Common myeloid progenitor, CD34-positive (primary cell): Measurements from ENCODE around the gene PRKAG2.

Experiments used
- CTCF ChIA-PET: fragments of 350-600 bp; sonication (Branson Sonifier 250); formaldehyde crosslinking; loops from one replicate; lab custom pipeline; 2021; ENCODE audit warnings: antibody characterized with exemption; lab: Charles Lee
- POLR2A ChIA-PET: fragments of 350-600 bp; sonication (Branson Sonifier 250); formaldehyde crosslinking; loops from one replicate; lab custom pipeline; 2021; ENCODE audit warnings: antibody characterized with exemption; lab: Charles Lee
- DNase-seq, 3 donors: peaks; one replicate each; pipeline versions ENCODE4 v3.0.0 to v3.0.0-alpha.2; 2013
- H3K27ac ChIP-seq, 2 experiments: 1 replicate in 1 of 2; 2 replicates in 1 of 2; pipeline ENCODE4 v1.7.0; 2013; ENCODE audit warnings: inconsistent platforms in 2 of 2, low read length in 2 of 2, mild to moderate bottlenecking in 2 of 2, low read depth in 1 of 2, moderate library complexity in 1 of 2; ENCODE audit not compliant: severe bottlenecking in 2 of 2, insufficient read depth in 1 of 2, poor library complexity in 1 of 2
- H3K27me3 ChIP-seq, 5 experiments: replicated peaks in 2 of 5; 1 replicate in 3 of 5; 2 replicates in 2 of 5; pipeline versions ENCODE4 v1.6.1 to v1.7.0; 2013; ENCODE audit warnings: low read length in 4 of 5, mild to moderate bottlenecking in 2 of 5, moderate library complexity in 2 of 5, inconsistent platforms in 1 of 5; ENCODE audit not compliant: insufficient read depth in 5 of 5, control insufficient read depth in 4 of 5
- H3K36me3 ChIP-seq, 4 experiments: 1 replicate in 2 of 4; 2 replicates in 2 of 4; pipeline versions ENCODE4 v1.6.1 to v1.7.0; 2013; ENCODE audit warnings: low read length in 3 of 4, control low read depth in 1 of 4, mild to moderate bottlenecking in 1 of 4; ENCODE audit not compliant: control insufficient read depth in 4 of 4, insufficient read depth in 4 of 4
- H3K4me1 ChIP-seq, 4 experiments: 1 replicate in 3 of 4; 2 replicates in 1 of 4; pipeline versions ENCODE4 v1.6.1 to v1.7.1; 2013; ENCODE audit warnings: low read length in 3 of 4, mild to moderate bottlenecking in 3 of 4, control low read depth in 1 of 4, inconsistent platforms in 1 of 4, moderate library complexity in 1 of 4; ENCODE audit not compliant: control insufficient read depth in 4 of 4, insufficient read depth in 4 of 4; ENCODE audit errors: control extremely low read depth in 1 of 4
- H3K4me3 ChIP-seq, 7 experiments: 1 replicate in 4 of 7; 2 replicates in 3 of 7; pipeline versions ENCODE4 v1.5.1 to v1.7.0; 2013; ENCODE audit warnings: mild to moderate bottlenecking in 7 of 7, low read length in 6 of 7, moderate library complexity in 6 of 7, inconsistent platforms in 2 of 7, low read depth in 2 of 7, control low read depth in 1 of 7; ENCODE audit not compliant: insufficient read depth in 4 of 7, control insufficient read depth in 1 of 7; ENCODE audit errors: extremely low read depth in 1 of 7
- H3K9me3 ChIP-seq, 5 experiments: 1 replicate in 4 of 5; 2 replicates in 1 of 5; pipeline versions ENCODE4 v1.6.1 to v1.7.1; 2013; ENCODE audit warnings: low read length in 4 of 5, mild to moderate bottlenecking in 2 of 5, inconsistent platforms in 1 of 5, low read depth in 1 of 5, moderate library complexity in 1 of 5; ENCODE audit not compliant: control insufficient read depth in 4 of 5, insufficient read depth in 2 of 5; ENCODE audit errors: control extremely low read depth in 1 of 5
- WGBS: methylation state at CpG from one replicate; pipeline ENCODE4 v1.1.5; 2013; ENCODE audit not compliant: insufficient coverage; 5-methylcytosine and 5-hydroxymethylcytosine counted together

The PRKAG2 gene

DNA sequence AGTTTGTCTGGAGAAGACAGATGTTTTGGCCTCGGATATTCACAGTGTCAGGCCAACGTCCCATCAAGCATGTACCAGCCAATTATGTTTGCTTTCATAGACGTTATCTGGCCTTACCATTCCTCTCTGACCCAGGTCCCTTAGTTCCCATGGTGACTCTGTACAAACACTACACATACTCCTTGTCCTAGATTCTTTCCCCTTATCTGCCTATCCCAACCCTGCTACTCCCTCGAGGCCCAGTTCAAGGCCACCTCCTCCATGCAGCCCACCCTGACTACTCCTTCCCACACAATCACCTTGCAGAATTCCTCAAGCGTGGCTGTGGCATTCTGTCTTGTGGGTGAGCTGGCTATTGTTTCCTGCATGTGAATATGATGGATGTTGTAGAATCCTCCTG is 155.2 kb downstream of the PRKAG2 start:
- CTCF ChIA-PET: interaction anchor here (0.6 to 1.4 kb wide), 6 partner anchors 14 to 109 kb away, joined by 3 to 5 read pairs (median 3); no protein-coding TSS in a partner anchor
- H3K27me3 ChIP-seq: no peaks in the 10 kb centered on the region

DNA sequence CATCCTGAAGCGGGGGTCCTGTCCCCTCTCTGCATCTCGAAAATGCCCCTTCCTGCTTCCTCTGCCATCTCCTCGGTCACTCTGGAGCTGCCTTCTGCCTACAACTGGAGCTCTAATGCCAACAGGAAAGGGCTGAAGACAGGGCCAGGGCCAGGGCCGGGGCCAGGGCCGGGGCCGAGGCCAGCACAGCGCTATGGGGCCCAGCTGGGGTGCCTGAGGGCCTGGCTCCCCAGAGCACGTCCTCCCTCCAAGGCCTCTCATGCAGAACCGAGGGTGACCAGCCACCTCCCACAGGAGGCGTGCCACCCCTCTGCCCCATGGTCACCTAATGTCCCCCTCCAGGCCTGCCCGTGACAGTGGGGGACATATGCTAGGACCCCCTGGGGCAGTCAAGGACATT is 155.7 kb downstream of the PRKAG2 start:
- WGBS: 97% methylated on average over 11 of the region's 11 CpGs
- no peak for DNase-seq
- Histone ChIP-seq H3K4me3 (no peak overlapping the region), H3K27ac (no peak overlapping the region), H3K27me3 (no peaks in the 10 kb centered on the region), H3K9me3 (peaks cover 0 to 3% (median 0%) of the 10 kb centered on the region in 5 experiments), H3K4me1 (no peaks in the 10 kb centered on the region), H3K36me3 (peaks cover 0 to 5% (median 0%) of the 10 kb centered on the region in 4 experiments)
- ChIA-PET POLR2A (no interaction called here), CTCF (interaction anchor here (0.6 to 1.4 kb wide), 3 partner anchors 15 to 109 kb away, joined by 3 to 5 read pairs (median 3); no protein-coding TSS in a partner anchor)

More for the DNA sequence above, 155.2 kb downstream of the PRKAG2 start:
- H3K4me3 ChIP-seq: no peak overlapping the region
- no peak overlapping the region for H3K27ac ChIP-seq
- H3K9me3 ChIP-seq: peaks cover 0 to 3% (median 0%) of the 10 kb centered on the region in 5 experiments
- no peaks in the 10 kb centered on the region for H3K4me1 ChIP-seq
- peaks cover 0 to 5% (median 0%) of the 10 kb centered on the region in 4 experiments for H3K36me3 ChIP-seq
- POLR2A ChIA-PET: no interaction called here
- 93% methylated on average over 3 of the region's 5 CpGs for WGBS
- peak in 2 of 3 donors; percentile 17 to 49 for DNase-seq

- Histone ChIP-seq H3K36me3 (peaks cover 0 to 5% (median 0%) of the 10 kb centered on the region in 4 experiments), H3K4me1 (no peaks in the 10 kb centered on the region), H3K4me3 (no peak overlapping the region), H3K9me3 (peaks cover 0 to 3% (median 0%) of the 10 kb centered on the region in 5 experiments), H3K27me3 (no peaks in the 10 kb centered on the region), H3K27ac (no peak overlapping the region)
- ChIA-PET POLR2A (no interaction called here), CTCF (no interaction called here)
- WGBS: 92% methylated on average over 4 of the region's 5 CpGs
- no peak for DNase-seq
Observed at GRCh38 chr7:151720280-151720679, 156.6 kb downstream of the PRKAG2 start.

GRCh38 chr7:151719897-151720242 is 157.0 kb downstream of the PRKAG2 start:
- ChIA-PET POLR2A (no interaction called here), CTCF (no interaction called here)
- DNase-seq: no peak
- Histone ChIP-seq H3K4me1 (no peaks in the 10 kb centered on the region), H3K4me3 (no peak overlapping the region), H3K27ac (no peak overlapping the region), H3K9me3 (peaks cover 0 to 3% (median 0%) of the 10 kb centered on the region in 5 experiments), H3K36me3 (peaks cover 0 to 5% (median 0%) of the 10 kb centered on the region in 4 experiments), H3K27me3 (no peaks in the 10 kb centered on the region)
- 100% methylated on average over 1 of the region's 2 CpGs for WGBS

GRCh38 chr7:151719031-151719896 is 157.7 kb downstream of the PRKAG2 start:
- no peak overlapping the region for H3K27ac ChIP-seq
- WGBS: 98% methylated on average over 17 of the region's 24 CpGs
- H3K4me3 ChIP-seq: no peak overlapping the region
- H3K36me3 ChIP-seq: peaks cover 0 to 5% (median 0%) of the 10 kb centered on the region in 4 experiments
- no peak for DNase-seq
- peaks cover 0 to 3% (median 0%) of the 10 kb centered on the region in 5 experiments for H3K9me3 ChIP-seq
- no peaks in the 10 kb centered on the region for H3K27me3 ChIP-seq
- ChIA-PET CTCF (no interaction called here), POLR2A (no interaction called here)
- no peaks in the 10 kb centered on the region for H3K4me1 ChIP-seq

DNA sequence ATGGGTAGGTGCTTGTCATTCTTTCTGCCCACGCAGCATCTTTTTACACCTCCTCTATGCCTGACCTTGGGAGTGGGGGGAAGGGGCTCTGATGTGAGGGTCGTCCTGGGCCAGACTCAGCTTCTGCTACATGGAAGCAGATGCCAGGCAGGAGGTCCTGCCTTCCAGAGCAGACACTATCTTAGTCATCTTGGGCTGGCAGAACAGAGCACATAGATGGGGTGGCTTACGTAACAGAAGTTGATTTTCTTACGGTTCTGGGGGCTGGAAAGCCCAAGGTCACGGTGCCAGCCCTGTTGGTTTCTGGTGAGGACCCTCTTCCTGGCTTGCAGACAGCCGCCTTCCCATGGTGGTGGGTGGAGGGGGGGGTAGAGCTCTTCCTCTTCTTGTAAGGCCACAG is 159.0 kb downstream of the PRKAG2 start:
- CTCF ChIA-PET: interaction anchor here (0.8 to 2.1 kb wide), 5 partner anchors 8 to 34 kb away, joined by 3 to 9 read pairs (median 3); no protein-coding TSS in a partner anchor
- no CpG with 5 or more reads among the region's 6 CpGs for WGBS
- H3K4me3 ChIP-seq: no peak overlapping the region
- H3K9me3 ChIP-seq: peaks cover 0 to 3% (median 0%) of the 10 kb centered on the region in 5 experiments
- POLR2A ChIA-PET: no interaction called here
- DNase-seq: no peak
- H3K27ac ChIP-seq: no peak overlapping the region
- H3K4me1 ChIP-seq: no peaks in the 10 kb centered on the region
- H3K27me3 ChIP-seq: no peaks in the 10 kb centered on the region
- H3K36me3 ChIP-seq: peaks cover 0 to 5% (median 0%) of the 10 kb centered on the region in 4 experiments

- Histone ChIP-seq H3K9me3 (peaks cover 0 to 3% (median 0%) of the 10 kb centered on the region in 5 experiments), H3K27ac (no peak overlapping the region), H3K4me3 (no peak overlapping the region), H3K4me1 (no peaks in the 10 kb centered on the region), H3K36me3 (peaks cover 0 to 5% (median 0%) of the 10 kb centered on the region in 4 experiments), H3K27me3 (no peaks in the 10 kb centered on the region)
- POLR2A ChIA-PET: no interaction called here
- WGBS: 100% methylated on average over 5 of the region's 5 CpGs
- CTCF ChIA-PET: interaction anchor here (1.1 to 2.1 kb wide), 4 partner anchors 11 to 33 kb away, joined by 3 to 9 read pairs (median 4); no protein-coding TSS in a partner anchor
- no peak for DNase-seq
Observed at GRCh38 chr7:151717415-151717814, 159.5 kb downstream of the PRKAG2 start.
